Right lobe of liver (tissue), 6 donors: ENCODE results near the gene PTPRM. TPM values are rescaled to one million over a fixed set of nuclear protein-coding genes. Genes with fewer than 3 reads are reported as not detected.

Source experiments
- ATAC-seq, 4 donors: fragments of 200-7000 bp; cut with Tn5 transposase; one replicate each; pipeline ENCODE4 v1.9.1; 2020; ENCODE audit warnings: mild to moderate bottlenecking in 4 of 4, moderate library complexity in 4 of 4
- DNase-seq, 3 donors: peaks; one replicate each; pipeline ENCODE4 v3.0.0-alpha.2; 2020
- H3K27ac ChIP-seq, 3 donors: fragments of 200-600 bp; one replicate each; pipeline ENCODE4 v1.8.0; 2022
- H3K27me3 ChIP-seq, 2 donors: fragments of 200-600 bp; one replicate each; pipeline ENCODE4 v1.8.0; 2022
- H3K36me3 ChIP-seq, 4 donors: fragments of 200-600 bp; sonication (generic) in 1 of 4; one replicate each; pipeline versions ENCODE4 v1.5.1 to v1.8.0; 2017 to 2022; ENCODE audit warnings: control low read depth in 1 of 4
- H3K4me1 ChIP-seq, 4 donors: fragments of 200-600 bp; sonication (generic) in 1 of 4; one replicate each; pipeline versions ENCODE4 v1.5.1 to v1.8.0; 2017 to 2022; ENCODE audit warnings: control low read depth in 1 of 4
- H3K4me3 ChIP-seq, 3 donors: fragments of 200-600 bp; one replicate each; pipeline ENCODE4 v1.8.0; 2022
- H3K9me3 ChIP-seq, 4 donors: fragments of 200-600 bp; sonication (generic) in 1 of 4; one replicate each; pipeline versions ENCODE4 v1.5.1 to v1.8.0; 2017 to 2022; ENCODE audit warnings: control low read depth in 1 of 4
- CTCF ChIP-seq, 4 donors: fragments of 200-600 bp in 3 of 4; fragments of 450-650 bp in 1 of 4; IDR thresholded peaks; one replicate each; pipeline versions ENCODE4 v1.5.1 to v1.8.0; 2016 to 2022; ENCODE audit warnings: antibody characterized with exemption in 4 of 4, mild to moderate bottlenecking in 2 of 4
- POLR2A ChIP-seq: fragments of 450-650 bp; IDR thresholded peaks from one replicate; pipeline ENCODE4 v1.6.1; 2017; ENCODE audit warnings: antibody characterized with exemption, mild to moderate bottlenecking
- WGBS: methylation state at CpG from one replicate; pipeline ENCODE4 v1.1.6; 2018; ENCODE audit warnings: low coverage, low lambda C conversion rate; ENCODE audit not compliant: insufficient coverage; ENCODE audit errors: missing lambda C conversion rate; 5-methylcytosine and 5-hydroxymethylcytosine counted together
- intact Hi-C, 2 donors: fragments of 100-400 bp; cut with DNase I; formaldehyde crosslinking; loops; one replicate each; pipeline versions ENCODE4 v1.11.2 to v1.14.1; 2022
- total RNA-seq, 6 experiments: library from RNA; depleted of rRNA in 2 of 6; stranded (reverse); fragments of >200 nt in 2 of 6; fragmentation: NEBNext Ultra II Directional in 3 of 6; extraction: Animal tissue kit (Norgen Biotek cat#: 25700) in 3 of 6; gene quantifications; one replicate each; pipeline versions ENCODE4 v1.1.0 to v1.2.4, GENCODE V29; 2016 to 2023
- donor health status: DM: no; HTN: yes; CAD: no.
- donor health status: DM: no; HTN: no; CAD: no.
- donor health status: DM: no; HTN: no; CAD: no.
- donor health status: DM: no; HTN: yes; CAD: no.
- donor health status: DM: no; HTN: yes; CAD: no.

Gene PTPRM
- total RNA-seq, 6 experiments from 2014 or later: 15.1 to 45.7 (median 26.5) TPM

GRCh38 chr18:8011361-8011760, 444.2 kb downstream of the PTPRM start:
- ATAC-seq (no peak), DNase-seq (no peak)
- Histone ChIP-seq H3K27me3 (no peaks in the 10 kb centered on the region), H3K4me1 (peaks cover 0 to 7% (median 0%) of the 10 kb centered on the region in 4 donors), H3K27ac (no peak overlapping the region), H3K36me3 (no peaks in the 10 kb centered on the region), H3K9me3 (no peaks in the 10 kb centered on the region), H3K4me3 (no peak overlapping the region)
- intact Hi-C loops: no loop called here
- 37% methylated on average over 1 of the region's 1 CpG for WGBS
- TF ChIP-seq POLR2A: no peak
- no peak for TF ChIP-seq CTCF (IDR thresholded peaks at IDR 0.05)

GRCh38 chr18:8011906-8012305, 444.8 kb downstream of the PTPRM start:
- no peak overlapping the region for H3K27ac ChIP-seq
- TF ChIP-seq CTCF (IDR thresholded peaks at IDR 0.05) (no peak), POLR2A (no peak)
- H3K27me3 ChIP-seq: no peaks in the 10 kb centered on the region
- H3K4me3 ChIP-seq: no peak overlapping the region
- intact Hi-C loops: no loop called here
- no peaks in the 10 kb centered on the region for H3K36me3 ChIP-seq
- H3K4me1 ChIP-seq: peaks cover 0 to 3% (median 0%) of the 10 kb centered on the region in 4 donors
- DNase-seq: no peak
- ATAC-seq: no peak
- no peaks in the 10 kb centered on the region for H3K9me3 ChIP-seq
- WGBS: 66% methylated on average over 4 of the region's 4 CpGs

GRCh38 chr18:8018701-8019331, 451.7 kb downstream of the PTPRM start:
- H3K9me3 ChIP-seq: no peaks in the 10 kb centered on the region
- H3K4me3 ChIP-seq: no peak overlapping the region
- no peak overlapping the region for H3K27ac ChIP-seq
- DNase-seq: no peak
- H3K27me3 ChIP-seq: no peaks in the 10 kb centered on the region
- H3K36me3 ChIP-seq: no peaks in the 10 kb centered on the region
- intact Hi-C loops: no loop called here
- 85% methylated on average over 6 of the region's 6 CpGs for WGBS
- ATAC-seq: no peak
- no peaks in the 10 kb centered on the region for H3K4me1 ChIP-seq
- TF ChIP-seq CTCF (IDR thresholded peaks at IDR 0.05) (no peak), POLR2A (no peak)

GRCh38 chr18:8019600-8019999, 452.5 kb downstream of the PTPRM start:
- Histone ChIP-seq H3K27me3 (no peaks in the 10 kb centered on the region), H3K4me1 (no peaks in the 10 kb centered on the region), H3K9me3 (no peaks in the 10 kb centered on the region), H3K4me3 (no peak overlapping the region), H3K27ac (no peak overlapping the region), H3K36me3 (no peaks in the 10 kb centered on the region)
- intact Hi-C loops: no loop called here
- DNase-seq (no peak), ATAC-seq (no peak)
- no peak for TF ChIP-seq CTCF (IDR thresholded peaks at IDR 0.05)
- TF ChIP-seq POLR2A: no peak
- 87% methylated on average over 1 of the region's 1 CpG for WGBS
